GM19351 (cell line): ENCODE results near the gene ZNF117.
"Not testable (repeated sequence)": the region's sequence is repeated elsewhere in the genome, so short reads cannot be mapped to it uniquely, and the experiment has no call there.

ENCODE experiments used
- ATAC-seq: cut with Tn5 transposase; IDR thresholded peaks from one replicate; pipeline ENCODE4 v1.9.1; 2021; ENCODE audit warnings: mild to moderate bottlenecking, moderate library complexity; ENCODE audit not compliant: unreplicated experiment

The ZNF117 gene

DNA sequence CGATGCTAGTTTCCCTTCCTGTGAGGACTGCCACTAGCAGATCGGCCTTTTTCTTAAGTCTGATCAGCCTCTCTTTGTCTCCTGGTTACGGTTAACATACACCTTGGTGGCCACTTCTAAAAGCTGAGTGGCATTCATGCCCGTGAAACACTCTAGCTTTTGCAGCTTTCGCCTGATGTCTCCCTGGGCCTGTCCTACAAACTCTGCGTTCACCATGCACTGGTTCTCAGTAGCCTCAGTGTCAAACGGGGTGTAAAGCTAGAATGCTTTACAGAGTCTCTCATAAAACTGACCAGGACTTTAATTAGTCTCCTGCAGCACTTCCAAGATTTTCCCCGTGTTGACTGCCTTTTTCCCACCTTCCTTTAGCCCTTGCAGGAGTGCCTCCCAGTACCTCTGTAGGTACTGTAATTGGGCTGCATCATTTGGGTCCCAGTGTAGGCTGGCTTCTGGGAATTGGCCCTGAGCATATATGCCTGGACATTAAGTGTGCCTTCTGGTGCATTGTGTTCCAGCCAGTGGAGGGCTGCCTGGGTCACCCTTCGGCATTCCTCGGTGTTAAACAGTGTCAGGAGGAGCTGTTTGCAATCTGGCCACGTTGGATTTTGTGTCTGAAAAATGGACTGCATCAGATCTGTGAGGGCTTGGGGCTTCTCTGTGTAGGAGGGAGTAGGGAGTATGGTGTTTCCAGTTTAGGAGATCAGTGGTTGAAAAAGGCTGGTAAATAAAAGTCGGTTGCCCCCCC lies 6.5 kb upstream of the ZNF117 start:
- no peak for ATAC-seq

DNA sequence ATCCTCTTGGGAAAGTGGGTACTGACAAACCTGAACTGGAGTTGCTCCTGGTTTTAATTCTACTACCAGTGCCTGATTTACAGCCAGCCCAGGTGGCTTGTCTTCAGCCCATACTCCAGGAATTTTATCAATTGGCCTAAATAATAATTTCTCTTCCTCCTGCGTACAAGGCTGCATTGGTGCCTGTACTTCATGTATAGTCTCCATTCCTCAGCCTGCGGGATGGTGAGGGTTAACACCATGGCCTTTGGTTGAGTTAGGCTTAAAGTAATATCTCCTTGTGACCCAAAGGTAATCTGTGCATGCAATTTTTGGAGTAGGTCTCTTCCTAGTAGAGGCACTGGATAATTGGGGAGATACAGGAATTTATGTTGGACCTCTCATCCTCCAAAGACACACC lies 5.5 kb upstream of the ZNF117 start:
- no peak for ATAC-seq

DNA sequence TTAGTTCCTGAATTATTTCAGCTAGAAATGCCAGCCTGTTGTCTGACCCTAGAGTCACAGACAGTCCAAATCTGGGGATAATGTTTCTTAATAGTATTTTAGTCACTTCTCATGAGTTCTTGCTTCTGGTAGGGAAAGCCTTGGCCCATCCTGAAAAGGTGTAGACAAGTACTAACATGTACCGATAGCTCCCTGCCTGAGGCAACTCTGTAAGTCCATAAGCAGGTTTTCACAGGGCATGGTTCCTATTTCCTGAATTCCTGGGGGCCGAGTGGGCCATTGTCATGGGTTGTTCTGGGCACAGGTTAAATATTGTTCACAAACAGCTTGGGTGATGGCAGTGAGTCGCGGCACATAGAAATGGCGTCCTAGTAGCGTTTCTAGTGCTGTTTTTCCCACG lies 3.1 kb upstream of the ZNF117 start:
- no peak for ATAC-seq

DNA sequence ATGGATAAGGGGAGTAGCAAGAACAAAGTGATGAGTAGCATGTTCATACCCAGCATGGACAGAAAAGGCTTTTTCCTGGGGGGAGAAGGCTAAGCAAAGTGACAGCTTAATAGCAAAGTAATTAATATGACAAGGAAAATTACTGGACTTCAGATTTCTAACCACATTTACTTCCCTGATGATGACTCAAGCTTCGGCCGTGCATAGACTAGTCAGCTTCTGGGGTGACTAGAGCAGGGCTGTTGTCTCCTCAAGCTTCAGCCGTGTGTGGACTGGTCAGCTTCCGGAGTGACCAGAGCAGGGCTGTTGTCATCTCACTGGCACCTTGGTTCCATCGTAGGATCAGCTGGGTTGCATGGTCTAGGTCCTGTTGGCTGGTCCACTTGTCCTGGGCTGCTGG lies 2.1 kb upstream of the ZNF117 start:
- ATAC-seq, result no peak

DNA sequence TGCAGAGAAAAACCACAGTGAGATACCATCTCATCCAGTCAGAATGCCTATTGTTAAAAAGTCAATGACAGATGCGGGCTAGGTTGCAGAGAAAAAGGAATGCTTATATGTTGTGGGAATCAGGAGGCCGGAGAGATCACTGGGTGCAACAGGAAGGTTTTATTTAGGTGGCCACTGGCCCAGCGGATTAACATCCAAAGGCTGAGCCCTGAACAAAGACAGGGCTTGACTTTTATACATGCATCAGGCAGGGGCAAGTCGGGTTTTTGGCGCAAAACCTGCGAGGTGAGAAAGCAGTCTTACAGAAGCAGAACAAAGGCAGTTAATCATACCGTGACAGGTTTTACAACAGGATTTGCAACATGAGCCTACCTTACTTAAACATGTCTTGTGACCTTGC lies 620 bp downstream of the ZNF117 start:
- ATAC-seq, result no peak

DNA sequence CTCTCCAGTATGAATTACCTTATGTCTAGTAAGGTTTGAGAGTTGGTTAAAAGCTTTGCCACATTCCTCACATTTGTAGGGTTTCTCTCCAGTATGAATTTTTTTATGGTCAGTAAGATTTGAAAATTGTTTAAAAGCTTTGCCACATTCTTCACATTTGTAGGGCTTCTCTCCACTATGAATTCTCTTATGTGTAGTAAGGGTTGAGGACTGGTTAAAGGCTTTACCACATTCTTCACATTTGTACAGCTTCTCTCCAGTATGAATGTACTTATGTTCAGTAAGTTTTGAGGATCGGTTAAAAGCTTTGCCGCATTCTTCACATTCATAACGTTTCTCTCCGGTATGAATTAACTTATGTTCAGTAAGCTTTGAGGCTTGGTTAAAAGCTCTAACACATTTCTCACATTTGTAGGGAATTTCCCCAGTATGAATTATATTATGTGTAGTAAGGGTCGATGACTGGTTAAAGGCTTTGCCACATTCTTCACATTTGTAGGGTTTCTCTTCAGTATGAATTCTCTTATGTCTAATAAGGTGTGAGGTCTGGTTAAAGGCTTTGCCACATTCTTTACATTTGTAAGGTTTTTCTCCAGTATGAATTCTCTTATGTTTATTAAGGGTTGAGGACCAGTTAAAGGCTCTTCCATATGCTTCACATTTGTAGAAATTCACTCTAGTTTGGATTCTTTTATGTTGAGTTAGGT lies 12.2 kb downstream of the ZNF117 start:
- ATAC-seq, result no peak

DNA sequence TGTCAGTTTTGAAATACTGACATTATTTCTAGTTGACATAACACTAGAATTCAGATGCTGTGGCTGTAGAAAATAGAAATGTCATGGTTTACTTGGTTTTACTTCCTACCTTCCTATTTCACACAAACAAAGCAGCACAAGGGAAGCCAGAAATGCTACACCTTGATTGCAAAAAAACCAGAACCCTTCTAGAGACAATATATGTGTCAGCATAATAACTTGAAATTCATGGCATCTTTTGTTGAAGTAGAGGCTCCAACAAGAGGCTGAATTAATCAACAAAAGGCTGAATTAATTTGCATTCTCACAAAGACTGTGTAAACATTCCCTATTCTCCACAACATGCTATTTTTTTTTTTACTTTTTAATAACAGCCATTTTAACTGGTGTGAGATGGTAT lies 25.2 kb downstream of the ZNF117 start:
- ATAC-seq, result no peak

DNA sequence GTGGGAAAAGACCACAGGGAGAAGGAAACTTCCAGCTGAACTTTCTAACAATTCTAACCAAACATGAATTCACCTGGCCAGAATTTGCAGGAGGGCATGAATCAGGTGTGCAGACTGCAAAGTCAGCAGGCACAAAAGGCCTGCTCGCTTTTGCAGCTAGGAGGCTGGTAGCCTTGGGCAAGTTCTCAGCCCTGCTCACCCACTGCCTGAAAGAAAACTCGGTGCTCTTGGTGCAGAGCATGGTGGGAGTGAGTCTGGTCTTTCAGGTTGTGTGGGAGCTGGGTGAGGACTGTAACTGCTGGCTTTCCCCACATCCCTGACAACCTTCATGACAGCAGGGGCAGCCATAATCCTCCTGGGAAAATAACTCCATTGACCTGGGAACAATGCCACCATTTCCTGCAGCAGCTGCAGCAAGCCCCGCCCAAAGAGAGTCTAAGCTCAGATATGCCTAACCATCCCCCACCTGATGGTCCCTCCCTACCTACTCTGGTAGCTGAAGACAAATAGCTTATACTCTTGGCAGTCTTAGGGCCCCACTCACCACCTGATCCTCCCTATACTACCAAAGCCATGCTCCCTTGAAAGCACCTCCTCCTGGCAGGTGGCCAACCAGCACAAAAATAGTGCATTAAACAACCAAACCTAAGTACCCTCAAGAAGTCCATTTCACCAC lies 31.6 kb downstream of the ZNF117 start:
- ATAC-seq, result no peak

DNA sequence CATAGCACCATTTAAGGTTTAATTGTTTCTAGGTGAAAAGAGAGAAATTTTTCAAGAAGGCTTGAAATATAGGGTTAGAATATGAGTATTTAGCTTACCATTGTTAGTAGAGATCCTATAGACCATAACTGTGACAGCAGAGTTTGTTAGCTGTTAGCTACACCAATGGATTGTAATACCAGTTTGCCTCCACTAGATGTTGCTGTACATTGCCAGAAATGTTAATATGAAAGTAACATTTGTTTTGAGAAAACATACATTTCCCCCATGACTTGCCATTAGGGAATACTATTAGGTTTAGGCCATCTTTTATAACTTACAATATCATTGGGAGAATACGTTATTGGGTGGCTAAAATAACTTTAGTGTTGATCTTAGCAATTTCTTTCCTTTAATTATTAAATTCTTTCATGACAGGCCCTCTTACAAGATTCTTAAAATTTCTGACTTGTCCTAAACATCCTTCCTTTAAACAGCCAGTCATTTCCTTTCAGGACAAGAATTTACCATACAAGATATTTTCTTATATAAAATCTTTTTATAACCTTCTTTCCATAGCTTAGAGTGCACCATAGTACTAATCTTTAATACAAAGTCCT lies 39.5 kb downstream of the ZNF117 start:
- ATAC-seq, result peak; percentile 75

DNA sequence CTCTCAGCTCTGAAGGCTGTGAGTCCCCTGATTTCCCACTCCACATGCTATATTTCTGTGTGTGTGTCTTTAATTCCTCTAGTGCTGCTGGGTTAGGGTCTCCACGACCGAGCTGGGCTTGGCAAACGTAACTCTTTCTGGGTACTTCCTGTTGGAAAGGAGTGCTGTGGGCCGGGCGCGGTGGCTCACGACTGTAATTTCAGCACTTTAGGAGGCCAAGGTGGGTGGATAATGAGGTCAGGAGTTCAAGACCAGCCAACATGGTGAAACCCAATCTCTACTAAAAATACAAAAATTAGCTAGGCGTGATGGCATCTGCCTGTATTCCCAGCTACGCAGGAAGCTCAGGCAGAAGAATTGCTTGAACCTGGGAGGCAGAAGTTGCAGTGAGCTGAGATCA lies 40.2 kb downstream of the ZNF117 start:
- ATAC-seq, result not testable (repeated sequence)

DNA sequence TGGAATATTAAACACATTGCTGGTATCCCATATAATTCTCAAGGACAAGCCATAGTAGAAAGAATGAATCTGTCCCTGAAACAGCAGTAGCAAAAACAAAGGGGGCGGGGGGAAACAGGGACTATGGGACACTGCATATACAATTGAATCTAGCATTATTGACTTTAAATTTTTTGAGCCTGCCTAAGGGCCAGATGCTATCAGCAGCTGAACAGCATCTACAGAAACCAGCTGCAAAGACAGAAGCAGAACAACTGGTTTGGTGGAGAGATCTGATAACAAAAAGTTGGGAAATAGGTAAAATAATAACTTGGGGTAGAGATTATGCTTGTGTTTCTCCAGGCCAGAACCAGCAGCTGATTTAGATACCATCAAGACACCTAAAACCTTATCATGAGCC lies 42.1 kb downstream of the ZNF117 start:
- ATAC-seq, result not testable (repeated sequence)

DNA sequence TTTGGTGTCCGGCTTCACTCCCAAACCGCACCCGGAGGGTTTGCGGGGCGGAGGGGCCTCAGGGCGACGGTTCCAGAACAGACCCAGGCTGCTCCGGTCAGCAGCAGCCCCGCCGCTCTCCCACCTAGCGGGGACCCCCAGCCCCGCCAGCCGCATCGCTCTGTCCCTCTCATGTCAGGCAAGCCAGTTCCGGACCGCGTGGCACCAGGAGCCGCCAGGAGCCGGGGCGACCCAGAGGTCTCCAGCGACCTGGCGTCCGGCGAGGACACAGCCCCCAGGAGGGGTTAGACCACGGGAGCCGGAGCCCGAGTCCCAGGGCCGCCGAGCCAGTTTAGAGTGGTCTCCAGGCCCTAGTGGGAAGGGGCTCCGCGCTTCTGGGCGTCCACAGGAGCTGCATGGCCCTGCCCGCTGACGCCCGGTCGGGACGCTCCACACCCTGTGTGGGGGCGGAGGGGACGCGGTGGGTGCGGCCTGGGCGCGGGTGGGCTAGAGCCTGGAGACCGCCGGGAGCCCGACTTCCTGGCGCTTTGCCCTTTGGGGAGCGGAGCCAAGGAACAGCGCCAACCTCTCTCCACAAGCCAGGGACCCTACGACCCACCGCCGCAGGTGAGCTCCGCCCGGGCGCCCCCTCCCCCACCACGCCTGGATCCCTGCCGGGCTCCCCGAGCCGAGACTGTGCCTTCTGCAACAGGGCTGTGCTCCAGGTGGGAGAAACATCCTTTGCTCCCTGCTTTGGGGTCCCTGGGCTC lies 43.4 kb downstream of the ZNF117 start:
- no peak for ATAC-seq

DNA sequence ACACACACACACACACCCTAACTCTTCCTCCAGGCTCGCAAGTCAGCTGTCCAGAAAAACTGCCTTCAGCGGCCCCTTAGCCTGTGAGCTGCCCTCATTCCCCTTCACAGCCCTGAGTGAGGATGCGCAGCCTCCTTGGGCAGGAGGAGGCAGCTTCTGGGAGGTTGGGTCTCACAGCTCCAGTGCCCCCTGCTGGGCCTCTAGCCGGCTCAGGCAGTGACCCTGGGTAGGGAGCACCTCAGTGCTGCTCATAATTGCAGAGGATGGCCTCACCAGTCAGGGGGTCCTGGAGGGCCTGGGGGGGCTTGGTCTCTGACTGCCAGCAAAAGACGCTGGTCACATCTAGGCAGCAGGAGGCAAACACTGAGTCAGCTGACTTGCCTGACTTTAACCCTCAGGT lies 44.1 kb downstream of the ZNF117 start:
- ATAC-seq, result no peak

DNA sequence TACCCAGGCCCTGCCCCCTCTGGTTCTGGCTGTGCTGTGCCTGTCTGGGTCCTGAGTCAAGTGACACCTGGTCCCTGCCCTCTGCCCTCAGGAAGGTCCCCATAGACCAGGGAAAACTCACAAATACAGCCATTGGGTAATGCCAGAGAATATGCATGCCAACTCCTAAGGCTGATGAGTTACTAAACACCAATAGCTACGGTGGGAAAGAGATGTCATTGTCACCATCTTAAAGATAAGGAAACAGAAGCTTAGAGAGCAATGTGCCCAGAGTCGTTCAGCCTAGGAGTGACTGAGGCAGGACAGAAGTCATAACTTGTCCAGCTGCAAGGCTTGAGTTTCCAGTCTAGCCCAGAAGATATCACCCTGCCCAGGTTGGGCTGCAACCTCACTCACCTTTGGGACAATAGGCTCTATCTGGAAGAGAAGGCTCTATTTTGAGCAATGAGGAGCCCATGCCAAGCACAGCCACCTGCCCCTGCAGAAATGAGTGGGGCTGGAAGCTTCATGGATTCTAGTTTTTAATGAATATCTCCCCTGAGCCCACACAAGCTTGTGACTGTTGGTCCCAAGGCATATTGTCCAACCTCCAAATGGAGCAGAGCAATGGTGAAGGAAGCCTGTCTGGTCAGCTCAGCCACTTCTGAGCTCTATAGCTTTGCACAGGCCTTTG lies 45.2 kb downstream of the ZNF117 start:
- ATAC-seq, result no peak

DNA sequence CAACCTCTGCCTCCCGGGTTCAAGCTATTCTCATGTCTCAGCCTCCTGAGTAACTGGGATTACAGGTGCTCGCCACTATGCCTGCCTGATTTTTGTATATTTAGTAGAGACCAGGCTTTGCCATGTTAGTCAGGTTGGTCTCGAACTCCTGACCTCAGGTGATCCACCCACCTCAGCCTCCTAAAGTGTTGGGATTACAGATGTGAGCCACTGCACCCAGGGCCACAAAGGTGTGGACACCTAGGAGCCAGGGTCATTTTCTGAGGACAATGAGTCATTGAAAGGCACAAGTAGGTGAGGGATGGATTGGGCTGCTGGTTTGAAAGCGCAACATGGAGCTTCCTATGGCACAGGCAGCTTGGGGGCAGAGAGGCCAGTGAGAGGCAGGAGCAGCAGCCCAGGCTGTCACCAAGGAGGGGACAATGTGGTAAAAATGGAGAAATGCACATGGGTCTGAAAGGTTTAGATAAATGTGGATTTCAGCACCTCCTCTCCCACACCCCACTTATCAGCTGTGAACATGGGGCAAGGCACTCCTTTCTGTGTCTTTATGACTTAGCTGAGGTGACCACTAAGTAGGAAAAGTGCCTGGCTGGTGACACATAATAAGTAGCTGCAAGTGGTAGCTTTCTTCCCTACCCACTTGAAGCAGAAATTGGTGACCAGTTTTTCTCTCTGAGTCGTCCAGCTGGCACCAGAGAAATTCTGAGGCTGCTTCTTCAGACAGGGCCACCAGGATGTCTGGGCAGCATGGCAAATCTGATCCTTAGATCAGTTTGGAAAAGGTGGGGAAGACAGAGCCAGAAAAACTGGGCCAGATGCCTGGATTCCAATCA lies 46.0 kb downstream of the ZNF117 start:
- not testable (repeated sequence) for ATAC-seq

DNA sequence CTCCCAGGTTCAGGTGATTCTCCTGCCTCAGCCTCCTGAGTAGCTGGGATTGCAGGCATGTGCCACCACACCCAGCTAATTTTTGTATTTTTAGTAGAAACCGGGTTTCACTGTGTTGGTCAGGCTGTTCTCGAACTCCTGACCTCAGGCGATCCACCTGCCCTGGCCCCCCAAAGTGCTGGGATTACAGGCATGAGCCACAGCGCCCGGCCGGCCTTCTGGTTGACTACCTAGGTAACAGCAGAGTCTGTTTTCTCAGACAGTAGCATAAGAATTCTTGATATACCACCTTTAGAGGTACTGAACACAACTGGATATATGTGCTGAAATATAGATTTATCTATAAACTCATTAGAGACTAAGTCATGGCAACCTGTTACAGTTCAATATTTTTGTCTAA lies 50.8 kb downstream of the ZNF117 start:
- ATAC-seq, result not testable (repeated sequence)

DNA sequence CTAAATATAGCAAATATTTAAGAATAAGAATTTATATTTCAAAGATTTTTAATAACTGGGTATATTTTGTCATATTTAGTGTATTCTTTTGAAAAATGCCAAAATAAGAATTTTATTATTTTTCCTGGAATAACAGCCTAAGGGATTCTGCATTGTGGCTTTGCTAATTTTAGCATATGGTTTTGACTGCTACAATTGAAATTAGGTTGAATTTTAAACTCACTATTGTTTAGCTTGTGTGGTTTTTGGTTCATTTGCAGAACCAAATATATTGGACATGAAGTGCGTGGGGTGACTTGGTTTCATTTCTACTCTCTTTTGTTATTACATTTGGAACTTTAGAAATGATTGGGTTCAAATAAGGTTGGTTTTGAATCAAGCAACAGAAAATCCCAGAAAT lies 52.3 kb downstream of the ZNF117 start:
- no peak for ATAC-seq

DNA sequence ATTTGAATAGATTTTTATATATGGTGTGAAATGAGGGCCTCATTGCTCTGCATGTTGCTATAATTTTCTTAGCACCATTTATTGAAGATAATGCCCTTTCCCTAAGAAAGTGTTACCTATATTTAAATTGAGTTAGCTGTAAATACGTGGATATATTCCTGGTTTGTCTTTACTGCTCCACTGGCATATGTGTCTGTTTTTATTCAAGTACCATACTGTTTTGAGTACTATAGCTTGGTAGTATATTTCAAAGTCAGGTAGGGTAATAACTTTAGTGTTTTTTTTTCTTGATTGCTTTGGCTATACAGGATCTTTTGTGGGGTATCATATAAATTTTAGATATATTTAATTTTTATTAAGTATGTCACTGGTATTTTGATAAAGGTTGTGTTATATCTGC lies 56.4 kb downstream of the ZNF117 start:
- ATAC-seq, result no peak
